HG03060 (cell line): Measurements from ENCODE around the gene POM121C.
"Not testable (repeated sequence)": the region's sequence is repeated elsewhere in the genome, so short reads cannot be mapped to it uniquely, and the experiment has no call there.

Experiments
- ATAC-seq: cut with Tn5 transposase; IDR thresholded peaks from one replicate; pipeline ENCODE4 v1.9.1; 2021; ENCODE audit warnings: low read depth, moderate number of reproducible peaks; ENCODE audit not compliant: unreplicated experiment

The POM121C gene

GRCh38 chr7:75485979-75486643 lies at the start of gene POM121C:
Gene POM121C (minus strand): TSS chr7:75486299. CDS start chr7:75441496, 44,803 bp downstream.
- ATAC-seq, result peak; percentile 69

GRCh38 chr7:75534727-75535307 lies 48.7 kb upstream of the POM121C start:
- ATAC-seq, result peak; percentile 79

DNA sequence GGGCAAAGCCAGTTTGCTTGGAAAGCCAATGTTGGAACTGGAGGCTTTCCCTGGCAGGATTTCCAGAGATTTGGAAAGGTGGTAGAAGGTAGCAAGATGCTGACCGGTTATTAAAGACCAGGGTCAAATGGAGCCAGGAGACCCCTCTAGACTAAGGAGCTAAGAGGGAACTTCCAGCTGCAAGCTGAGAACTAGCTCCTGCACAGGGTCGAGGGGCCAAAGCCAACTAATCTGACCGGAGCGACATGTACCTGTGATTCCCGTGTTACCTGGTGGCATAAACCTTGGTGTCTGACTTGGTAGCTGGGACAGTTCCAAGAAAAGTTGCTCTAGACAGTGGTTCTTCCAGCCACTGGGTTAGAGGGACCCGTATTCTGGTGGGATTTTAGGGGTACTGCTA lies 47.8 kb upstream of the POM121C start:
- no peak for ATAC-seq

DNA sequence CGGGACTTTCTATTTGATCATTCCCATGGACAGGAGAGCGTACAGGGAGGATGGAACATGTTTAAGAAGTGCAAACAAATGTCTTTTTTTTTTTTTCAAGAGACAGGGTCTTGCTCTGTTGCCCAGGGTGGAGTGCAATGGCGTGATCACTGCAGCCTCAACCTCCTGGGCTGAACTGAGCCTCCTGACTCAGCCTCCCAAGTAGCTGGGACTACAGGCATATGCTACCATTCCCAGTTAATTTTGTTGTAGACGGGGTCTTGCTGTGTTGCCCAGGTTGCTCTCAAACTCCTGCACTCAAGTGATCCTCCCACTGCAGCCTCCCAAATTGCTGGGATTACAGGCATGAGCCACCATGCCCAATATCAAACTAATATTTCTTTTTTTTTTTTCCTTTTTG lies 46.5 kb upstream of the POM121C start:
- ATAC-seq, result no peak

DNA sequence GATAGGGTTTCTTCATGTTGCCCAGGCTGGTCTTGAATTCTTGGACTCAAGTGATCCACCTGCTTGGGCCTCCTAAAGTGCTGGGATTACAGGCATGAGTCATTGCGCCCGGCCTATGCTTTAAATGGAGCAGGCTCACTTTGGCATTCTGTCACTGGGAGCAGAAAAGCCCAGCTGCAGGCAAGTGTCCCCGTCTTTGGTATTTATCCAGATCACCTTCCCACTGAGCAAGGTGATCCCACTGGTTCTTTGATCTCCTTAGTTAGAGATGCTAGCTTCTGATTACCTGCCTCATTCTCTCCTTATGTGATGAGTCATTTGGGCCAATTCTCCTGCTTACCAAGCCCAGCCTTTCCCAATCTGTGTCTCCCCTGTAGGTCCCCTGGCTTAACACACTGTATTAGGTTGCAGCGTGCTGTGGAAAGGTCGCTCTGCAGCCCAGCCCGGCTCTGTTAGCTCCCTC lies 45.3 kb upstream of the POM121C start:
- no peak for ATAC-seq

GRCh38 chr7:75527224-75527722 lies 41.2 kb upstream of the POM121C start:
- not testable (repeated sequence) for ATAC-seq

DNA sequence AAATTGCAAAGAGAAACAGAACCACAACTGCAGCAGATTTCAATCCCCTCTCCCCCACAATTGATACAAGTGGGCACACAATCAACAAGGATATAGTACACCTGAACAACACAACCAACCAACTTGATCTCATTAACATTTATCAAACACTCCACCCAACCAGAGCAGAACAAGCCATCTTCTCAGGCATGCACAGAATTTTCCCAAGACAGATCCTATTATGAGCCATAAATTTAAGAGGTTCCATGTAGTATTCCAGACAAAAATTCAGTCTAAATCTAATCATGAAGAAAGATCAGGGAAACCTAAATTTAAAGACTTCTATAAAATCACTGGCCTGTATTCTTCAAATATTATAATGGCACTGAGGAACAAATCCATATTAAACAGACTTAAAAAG lies 35.6 kb upstream of the POM121C start:
- ATAC-seq, result not testable (repeated sequence)

- not testable (repeated sequence) for ATAC-seq
Measured at GRCh38 chr7:75518842-75519241, 32.7 kb upstream of the POM121C start.

DNA sequence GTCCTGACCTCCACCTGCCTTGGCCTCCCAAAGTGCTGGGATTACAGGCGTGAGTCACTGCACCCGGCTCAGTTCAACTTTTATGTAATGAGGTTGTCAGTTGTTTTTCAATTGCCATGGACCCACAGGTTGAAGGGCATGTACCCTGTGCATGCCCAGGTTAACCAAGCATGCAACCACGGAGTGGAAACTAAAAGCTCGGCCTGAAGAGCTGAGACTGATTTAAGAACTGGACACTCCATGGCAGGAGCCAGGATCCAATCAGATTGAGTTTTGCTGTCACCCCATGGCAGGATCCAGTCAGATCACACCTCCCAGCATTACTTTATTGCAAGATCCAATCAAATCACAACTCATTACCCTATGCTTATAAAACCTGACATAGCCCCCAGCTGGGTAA lies 22.9 kb upstream of the POM121C start:
- ATAC-seq, result not testable (repeated sequence)

- ATAC-seq, result not testable (repeated sequence)
Measured at GRCh38 chr7:75492020-75492419, 5.9 kb upstream of the POM121C start, which contains the start of gene SPDYE5. Gene SPDYE5 (plus strand): TSS chr7:75492320. CDS start chr7:75494048, 1,728 bp downstream.

GRCh38 chr7:75485355-75485978 lies 632 bp downstream of the POM121C start:
- ATAC-seq, result not testable (repeated sequence)

- not testable (repeated sequence) for ATAC-seq
Measured at GRCh38 chr7:75480313-75480712, 5.8 kb downstream of the POM121C start.

DNA sequence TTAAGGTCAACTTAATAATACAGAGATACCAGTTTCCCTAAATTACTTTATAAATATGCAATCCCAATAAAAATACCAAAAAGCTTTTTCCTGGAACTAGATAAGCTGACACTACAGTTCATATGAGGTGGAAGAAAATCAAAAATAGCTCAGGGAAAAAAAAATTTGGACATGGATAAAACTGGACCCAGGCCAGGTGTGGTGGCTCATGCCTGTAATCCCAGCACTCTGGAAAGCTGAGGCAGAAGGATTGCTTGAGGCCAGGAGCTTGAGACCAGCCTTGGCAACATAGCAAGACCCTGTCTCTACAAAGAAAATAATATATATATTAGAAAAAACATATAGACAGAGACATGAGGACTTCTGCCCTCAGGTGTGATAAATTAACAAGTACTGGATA lies 8.6 kb downstream of the POM121C start:
- ATAC-seq, result not testable (repeated sequence)

- not testable (repeated sequence) for ATAC-seq
Measured at GRCh38 chr7:75470166-75470565, 15.9 kb downstream of the POM121C start.

GRCh38 chr7:75460541-75460940 lies 25.6 kb downstream of the POM121C start:
- ATAC-seq, result not testable (repeated sequence)

GRCh38 chr7:75458034-75458433 lies 28.1 kb downstream of the POM121C start:
- not testable (repeated sequence) for ATAC-seq

- ATAC-seq, result not testable (repeated sequence)
Measured at GRCh38 chr7:75456403-75456802, 29.7 kb downstream of the POM121C start.

DNA sequence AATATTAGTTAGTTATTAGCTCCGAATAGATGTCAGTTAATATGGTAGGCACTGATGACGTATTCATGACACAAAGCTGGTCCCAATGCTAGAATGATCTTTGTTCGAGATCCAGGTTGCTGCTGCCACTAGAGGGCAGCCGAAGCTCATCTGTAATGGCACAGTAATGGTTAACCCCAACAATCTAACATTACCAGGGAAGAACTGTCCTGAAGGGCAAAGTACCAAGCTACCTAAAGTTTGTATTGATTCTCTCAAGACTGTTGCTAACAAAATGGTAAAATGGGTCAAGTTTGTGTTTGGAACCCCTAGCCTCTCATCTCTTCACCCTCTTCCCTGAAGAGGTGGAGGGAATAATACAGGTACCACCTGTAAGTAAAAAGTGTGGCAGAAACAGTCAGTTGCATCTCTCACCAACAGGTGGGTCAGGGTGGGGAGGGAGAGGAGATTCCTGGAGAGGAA lies 33.6 kb downstream of the POM121C start:
- not testable (repeated sequence) for ATAC-seq

DNA sequence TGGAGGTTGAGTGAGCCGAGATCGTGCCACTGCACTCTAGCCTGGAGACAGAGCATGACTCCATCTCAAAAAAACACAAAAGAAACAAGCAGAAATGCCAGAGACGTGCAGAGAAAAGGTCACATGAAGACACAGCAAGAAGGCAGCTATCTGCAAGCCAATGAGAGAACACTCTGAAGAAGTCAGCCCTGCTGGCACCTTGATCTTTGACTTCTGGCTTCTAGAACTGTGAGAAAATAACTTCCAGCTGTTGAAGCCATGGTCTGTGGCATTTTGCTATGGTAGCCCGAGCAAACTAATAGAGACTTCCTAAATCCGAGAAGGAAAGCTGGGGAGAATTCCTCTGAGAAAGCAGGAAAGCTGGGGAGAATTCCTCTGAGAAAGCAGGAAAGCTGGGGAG lies 36.2 kb downstream of the POM121C start:
- ATAC-seq, result not testable (repeated sequence)

DNA sequence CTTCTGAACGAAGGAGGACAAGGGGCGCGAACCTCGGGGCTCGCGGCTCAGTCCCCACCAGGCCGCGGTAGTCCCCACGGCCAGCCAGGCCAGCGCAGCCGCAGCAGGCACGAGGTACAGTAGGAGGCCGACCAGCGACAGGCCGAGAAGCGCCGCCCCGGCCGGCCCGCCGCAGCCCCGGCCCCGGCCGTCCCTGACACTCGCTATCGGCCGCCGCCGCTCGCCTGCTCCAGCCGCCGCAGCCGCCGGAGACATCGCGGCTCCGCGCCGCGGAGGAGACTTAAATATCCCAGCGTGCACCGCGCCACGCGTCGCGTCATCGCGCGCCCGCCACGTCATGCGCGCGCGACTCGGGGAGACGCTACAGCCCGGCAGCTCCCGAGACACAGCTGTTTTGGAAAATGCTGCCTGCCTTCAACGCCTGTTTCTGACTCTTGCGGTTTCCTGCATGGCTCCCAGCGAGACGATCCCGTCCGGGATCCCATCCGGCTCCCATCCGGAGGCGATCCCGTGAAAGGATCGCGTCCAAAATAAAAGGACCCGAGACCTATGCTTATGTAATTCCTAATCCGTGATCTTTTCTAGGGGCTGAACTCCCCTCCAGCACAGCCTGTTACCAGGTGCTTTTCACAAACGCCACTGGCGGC lies 43.5 kb downstream of the POM121C start:
- ATAC-seq, result peak; percentile 64

DNA sequence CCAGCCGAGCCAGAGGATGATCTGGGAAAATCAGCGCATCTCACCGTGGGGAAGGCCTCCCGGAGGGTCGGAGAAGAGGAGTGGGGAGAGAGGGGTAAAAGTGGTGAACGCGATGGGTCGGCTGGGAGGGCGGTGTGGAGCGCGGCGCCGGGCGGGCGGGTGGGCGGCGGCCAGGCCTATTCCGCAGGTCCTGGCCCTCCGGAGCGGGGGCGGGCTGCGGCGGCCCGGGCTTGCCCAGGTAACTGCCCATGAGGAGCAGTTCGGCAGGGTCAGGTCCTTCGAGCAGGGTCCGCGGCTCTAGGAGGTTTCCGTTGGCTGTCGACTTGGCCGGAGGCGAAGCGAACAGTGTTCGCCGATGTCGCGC lies 44.0 kb downstream of the POM121C start:
- not testable (repeated sequence) for ATAC-seq
